ENCODE results near the gene ABHD14A. TPM values are rescaled to one million over a fixed set of nuclear protein-coding genes. Genes with fewer than 3 reads are reported as not detected.

The ABHD14A gene
- total and polyA plus RNA-seq, 7 donors = 11.2 to 40.6 (median 22.9) TPM

DNA sequence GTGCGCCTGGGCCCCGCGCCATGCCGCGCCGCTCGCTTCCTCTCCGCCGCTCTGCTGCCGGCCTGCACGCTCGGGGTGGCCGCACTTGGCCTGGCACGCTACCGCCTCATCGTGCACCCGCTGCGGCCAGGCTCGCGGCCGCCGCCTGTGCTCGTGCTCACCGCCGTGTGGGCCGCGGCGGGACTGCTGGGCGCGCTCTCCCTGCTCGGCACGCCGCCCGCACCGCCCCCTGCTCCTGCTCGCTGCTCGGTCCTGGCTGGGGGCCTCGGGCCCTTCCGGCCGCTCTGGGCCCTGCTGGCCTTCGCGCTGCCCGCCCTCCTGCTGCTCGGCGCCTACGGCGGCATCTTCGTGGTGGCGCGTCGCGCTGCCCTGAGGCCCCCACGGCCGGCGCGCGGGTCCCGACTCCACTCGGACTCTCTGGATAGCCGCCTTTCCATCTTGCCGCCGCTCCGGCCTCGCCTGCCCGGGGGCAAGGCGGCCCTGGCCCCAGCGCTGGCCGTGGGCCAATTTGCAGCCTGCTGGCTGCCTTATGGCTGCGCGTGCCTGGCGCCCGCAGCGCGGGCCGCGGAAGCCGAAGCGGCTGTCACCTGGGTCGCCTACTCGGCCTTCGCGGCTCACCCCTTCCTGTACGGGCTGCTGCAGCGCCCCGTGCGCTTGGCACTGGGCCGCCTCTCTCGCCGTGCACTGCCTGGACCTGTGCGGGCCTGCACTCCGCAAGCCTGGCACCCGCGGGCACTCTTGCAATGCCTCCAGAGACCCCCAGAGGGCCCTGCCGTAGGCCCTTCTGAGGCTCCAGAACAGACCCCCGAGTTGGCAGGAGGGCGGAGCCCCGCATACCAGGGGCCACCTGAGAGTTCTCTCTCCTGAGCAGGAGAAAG is 18.7 kb upstream of the ABHD14A start:
- Histone ChIP-seq H3K4me1 (peaks cover 16% of the 10 kb centered on the region), H3K27ac (peak overlapping the region; percentile 82), H3K36me3 (ENCODE audit: insufficient read depth in 1 of 2, low read depth in 1 of 2) (peaks cover 0 to 47% of the 10 kb centered on the region in 2 donors), H3K4me3 (peak overlapping the region; percentile 66), H3K27me3 (ENCODE audit: insufficient read depth in 3 of 3, low read length in 2 of 3) (no peaks in the 10 kb centered on the region), H3K9me3 (no peaks in the 10 kb centered on the region)
- DNase-seq (peak; percentile 78 to 82), ATAC-seq (peak; percentile 78 to 81 (median 80))
- intact Hi-C loops (cut with DNase I) = no loop called here
- WGBS, 3 donors = 2 to 3% (median 3%) methylated on average over 64 to 97 of the region's 97 CpGs
- TF ChIP-seq, protein P1, sequence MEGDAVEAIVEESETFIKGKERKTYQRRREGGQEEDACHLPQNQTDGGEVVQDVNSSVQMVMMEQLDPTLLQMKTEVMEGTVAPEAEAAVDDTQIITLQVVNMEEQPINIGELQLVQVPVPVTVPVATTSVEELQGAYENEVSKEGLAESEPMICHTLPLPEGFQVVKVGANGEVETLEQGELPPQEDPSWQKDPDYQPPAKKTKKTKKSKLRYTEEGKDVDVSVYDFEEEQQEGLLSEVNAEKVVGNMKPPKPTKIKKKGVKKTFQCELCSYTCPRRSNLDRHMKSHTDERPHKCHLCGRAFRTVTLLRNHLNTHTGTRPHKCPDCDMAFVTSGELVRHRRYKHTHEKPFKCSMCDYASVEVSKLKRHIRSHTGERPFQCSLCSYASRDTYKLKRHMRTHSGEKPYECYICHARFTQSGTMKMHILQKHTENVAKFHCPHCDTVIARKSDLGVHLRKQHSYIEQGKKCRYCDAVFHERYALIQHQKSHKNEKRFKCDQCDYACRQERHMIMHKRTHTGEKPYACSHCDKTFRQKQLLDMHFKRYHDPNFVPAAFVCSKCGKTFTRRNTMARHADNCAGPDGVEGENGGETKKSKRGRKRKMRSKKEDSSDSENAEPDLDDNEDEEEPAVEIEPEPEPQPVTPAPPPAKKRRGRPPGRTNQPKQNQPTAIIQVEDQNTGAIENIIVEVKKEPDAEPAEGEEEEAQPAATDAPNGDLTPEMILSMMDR (IDR thresholded peaks at IDR 0.05) = peak; percentile 45

- Histone ChIP-seq H3K4me1 (peaks cover 26% of the 10 kb centered on the region), H3K27ac (peak overlapping the region; percentile 82), H3K36me3 (ENCODE audit: insufficient read depth in 1 of 2, low read depth in 1 of 2) (peaks cover 0 to 49% of the 10 kb centered on the region in 2 donors), H3K9me3 (no peaks in the 10 kb centered on the region), H3K27me3 (ENCODE audit: insufficient read depth in 3 of 3, low read length in 2 of 3) (no peaks in the 10 kb centered on the region), H3K4me3 (no peak overlapping the region)
- intact Hi-C loops (cut with DNase I) = no loop called here
- TF ChIP-seq, protein P1 (IDR thresholded peaks at IDR 0.05) = no peak
- DNase-seq (no peak), ATAC-seq (no peak)
- 88 to 90% (median 90%) methylated on average over 14 to 15 of the region's 15 CpGs for WGBS, 3 donors
Measured at GRCh38 chr3:51957520-51958205, 17.2 kb upstream of the ABHD14A start.

GRCh38 chr3:51958603-51959521 is 16.0 kb upstream of the ABHD14A start:
- TF ChIP-seq, protein P1 (IDR thresholded peaks at IDR 0.05) = no peak
- DNase-seq (no peak), ATAC-seq (no peak)
- Histone ChIP-seq H3K27me3 (ENCODE audit: insufficient read depth in 3 of 3, low read length in 2 of 3) (no peaks in the 10 kb centered on the region), H3K4me3 (no peak overlapping the region), H3K4me1 (peaks cover 38% of the 10 kb centered on the region), H3K9me3 (no peaks in the 10 kb centered on the region), H3K36me3 (ENCODE audit: insufficient read depth in 1 of 2, low read depth in 1 of 2) (peaks cover 0 to 49% of the 10 kb centered on the region in 2 donors), H3K27ac (no peak overlapping the region)
- intact Hi-C loops (cut with DNase I) = no loop called here
- 92 to 95% (median 93%) methylated on average over 20 of the region's 20 CpGs for WGBS, 3 donors

- TF ChIP-seq, protein P1 (IDR thresholded peaks at IDR 0.05) = no peak
- H3K4me1 ChIP-seq = peaks cover 46% of the 10 kb centered on the region
- no peaks in the 10 kb centered on the region for H3K27me3 ChIP-seq (ENCODE audit: insufficient read depth in 3 of 3, low read length in 2 of 3)
- 93 to 97% (median 97%) methylated on average over 7 of the region's 7 CpGs for WGBS, 3 donors
- no peak overlapping the region for H3K27ac ChIP-seq
- H3K4me3 ChIP-seq = no peak overlapping the region
- no peak for DNase-seq
- intact Hi-C loops (cut with DNase I) = no loop called here
- ATAC-seq = no peak
- H3K36me3 ChIP-seq (ENCODE audit: insufficient read depth in 1 of 2, low read depth in 1 of 2) = peaks cover 0 to 49% of the 10 kb centered on the region in 2 donors
- H3K9me3 ChIP-seq = no peaks in the 10 kb centered on the region
Measured at GRCh38 chr3:51959651-51960050, 15.2 kb upstream of the ABHD14A start.

All from psoas muscle (tissue), 8 donors.